GM12878 (cell line): ENCODE results near the gene PTGIS. TPM values are rescaled to one million over a fixed set of nuclear protein-coding genes. Genes with fewer than 3 reads are reported as not detected.

Source experiments
- ATAC-seq: fragments of 200-7000 bp; cut with Tn5 transposase; 3 replicates; pipeline ENCODE4 v1.9.1; 2020; ENCODE audit warnings: mild to moderate bottlenecking, moderate library complexity
- BruUV-seq: library from RNA; stranded (reverse); fragments of 400-500 nt; replicated peaks from 2 replicates; lab custom pipeline; 2021; lab: Mats Ljungman, UMichigan
- CTCF ChIA-PET: fragments of 300-600 bp; sonication (Branson Sonifier 250); formaldehyde crosslinking; extraction: SDS; loops from one replicate; lab custom pipeline; 2021; ENCODE audit warnings: inconsistent platforms; lab: Yijun Ruan, JAX
- POLR2A ChIA-PET: fragments of 350-600 bp; formaldehyde crosslinking; extraction: SDS; loops from one replicate; lab custom pipeline; 2021; ENCODE audit warnings: inconsistent platforms; lab: Charles Lee
- RAD21 ChIA-PET: fragments of 300-600 bp; sonication (Branson Sonifier 250); formaldehyde crosslinking; loops from one replicate; lab custom pipeline; 2023; ENCODE audit warnings: antibody characterized with exemption; ENCODE audit not compliant: unreplicated experiment; lab: Charles Lee
- SMC1A ChIA-PET: fragments of 300-600 bp; sonication (Branson Sonifier 250); formaldehyde crosslinking; loops from one replicate; lab custom pipeline; 2023; ENCODE audit not compliant: unreplicated experiment, uncharacterized antibody; lab: Charles Lee
- DNase-seq: peaks from one replicate; pipeline ENCODE4 v3.0.0-alpha.2; 2011; ENCODE audit warnings: low read depth, low spot score
- FAIRE-seq: peaks from 3 replicates; lab custom pipeline; 2011; peaks lifted over from hg19 to GRCh38; lab: Jason Lieb, UNC
- H2AFZ ChIP-seq: 2 replicates; pipeline ENCODE4 v1.6.0; 2011; ENCODE audit warnings: low read depth, low read length, control low read depth; ENCODE audit not compliant: control insufficient read depth
- H3K27ac ChIP-seq: 2 replicates; pipeline ENCODE4 v1.5.1; 2011; ENCODE audit warnings: control low read depth; ENCODE audit not compliant: control insufficient read depth, insufficient read depth
- H3K27me3 ChIP-seq, 2 experiments: replicated peaks in 1 of 2; 2 replicates each; pipeline versions ENCODE4 v1.6.0 to v1.6.1; 2011; ENCODE audit warnings: low read length in 1 of 2; ENCODE audit not compliant: control insufficient read depth in 2 of 2, insufficient read depth in 2 of 2
- H3K36me3 ChIP-seq, 2 experiments: 2 replicates each; pipeline ENCODE4 v1.5.1; 2011; ENCODE audit warnings: low read length in 1 of 2; ENCODE audit not compliant: control insufficient read depth in 2 of 2, insufficient read depth in 2 of 2
- H3K4me1 ChIP-seq: 2 replicates; pipeline ENCODE4 v1.6.1; 2011; ENCODE audit warnings: mild to moderate bottlenecking, low read length, moderate library complexity, mixed read lengths; ENCODE audit not compliant: control insufficient read depth, insufficient read depth
- H3K4me2 ChIP-seq: 2 replicates; pipeline ENCODE4 v1.6.0; 2011; ENCODE audit warnings: control low read depth; ENCODE audit not compliant: control insufficient read depth, insufficient read depth
- H3K4me3 ChIP-seq: fragments of 200-600 bp; sonication (generic); 2 replicates; pipeline ENCODE4 v1.5.1; 2016
- H3K79me2 ChIP-seq: 2 replicates; pipeline ENCODE4 v1.6.0; 2011; ENCODE audit warnings: low read length; ENCODE audit not compliant: control insufficient read depth, insufficient read depth
- H3K9ac ChIP-seq: 2 replicates; pipeline ENCODE4 v1.8.0; 2011; ENCODE audit warnings: low read length, control low read depth, mixed read lengths; ENCODE audit not compliant: control insufficient read depth, insufficient read depth
- H3K9me3 ChIP-seq: replicated peaks from 3 replicates; pipeline ENCODE4 v1.5.1; 2011; ENCODE audit warnings: mild to moderate bottlenecking, low read length; ENCODE audit not compliant: control insufficient read depth, insufficient read depth
- H4K20me1 ChIP-seq: 2 replicates; pipeline ENCODE4 v1.6.0; 2011; ENCODE audit not compliant: control insufficient read depth, insufficient read depth
- ATF2 ChIP-seq: IDR thresholded peaks from 2 replicates; pipeline ENCODE4 v1.6.1; 2012; ENCODE audit warnings: low read length, inconsistent platforms
- PML ChIP-seq: IDR thresholded peaks from 2 replicates; pipeline ENCODE4 v1.6.1; 2012; ENCODE audit warnings: low read length, inconsistent platforms
- RAD51 ChIP-seq: fragments of 450-650 bp; IDR thresholded peaks from 2 replicates; pipeline ENCODE4 v1.6.1; 2016; ENCODE audit warnings: moderate library complexity, mild to moderate bottlenecking, inconsistent platforms
- SIX5 ChIP-seq: IDR thresholded peaks from 2 replicates; pipeline ENCODE4 v1.6.1; 2011; ENCODE audit warnings: mild to moderate bottlenecking, low read depth, low read length, moderate library complexity; ENCODE audit not compliant: severe bottlenecking
- USF1 ChIP-seq: IDR thresholded peaks from 2 replicates; pipeline ENCODE4 v1.6.1; 2011; ENCODE audit warnings: borderline replicate concordance, low read depth, mild to moderate bottlenecking, moderate library complexity, mixed read lengths, low read length; ENCODE audit not compliant: insufficient read depth; ENCODE audit errors: extremely low read length
- WGBS: methylation state at CpG from one replicate; pipeline ENCODE4 v1.1.6; 2016; ENCODE audit warnings: low lambda C conversion rate; ENCODE audit not compliant: insufficient replicate concordance, insufficient coverage; ENCODE audit errors: missing lambda C conversion rate; 5-methylcytosine and 5-hydroxymethylcytosine counted together
- in situ Hi-C: fragments of 300-500 bp; cut with MboI; formaldehyde crosslinking; loops from 9 replicates; pipeline ENCODE4 v1.14.3; 2018; ENCODE audit warnings: mixed read lengths
- intact Hi-C: fragments of 100-400 bp; cut with micrococcal nuclease; formaldehyde crosslinking; loops from one replicate; pipeline ENCODE4 v1.14.2; 2022; ENCODE audit not compliant: unreplicated experiment
- polyA plus RNA-seq, 11 experiments: library from polyadenylated mRNA; depleted of rRNA in 4 of 11; unstranded in 6 of 11; stranded (reverse) in 5 of 11; fragments of >200 nt; fragmentation: Nextera tagmentation in 4 of 11; fragmentation: Illumina TruSeq in 1 of 11; extraction: Ambion mirVana in 4 of 11; extraction: Trizol in 1 of 11; gene quantifications; 1 replicate in 1 of 11; 2 replicates in 10 of 11; pipeline versions ENCODE4 v1.2.1 to v1.2.3, GENCODE V29; 2011 to 2016; ENCODE audit warnings: inconsistent platforms in 2 of 11, missing spikeins in 2 of 11, low read depth in 1 of 11
- total RNA-seq, 4 experiments: library from RNA; depleted of rRNA in 3 of 4; stranded (reverse); fragments of >200 nt in 3 of 4; fragmentation: Illumina TruSeq in 1 of 4; extraction: Trizol in 1 of 4; gene quantifications; 2 replicates each; pipeline versions ENCODE4 v1.2.1 to v1.2.3, GENCODE V29; 2013 to 2021

Gene PTGIS
- total and polyA plus RNA-seq, 10 of the 15 experiments (the other 5 are each of a cell fraction or from before 2014, with no cell fraction given): 0.10 TPM; not detected in 9

GRCh38 chr20:49563015-49563980, 4.6 kb downstream of the PTGIS start:
- CTCF ChIA-PET: no interaction called here
- H3K4me2 ChIP-seq: no peak overlapping the region
- no peaks in the 10 kb centered on the region for H3K36me3 ChIP-seq
- no peak for FAIRE-seq
- in situ Hi-C loops: no loop called here
- H3K9me3 ChIP-seq: no peaks in the 10 kb centered on the region
- no peak for TF ChIP-seq RAD51
- TF ChIP-seq PML: no peak
- TF ChIP-seq ATF2: no peak
- TF ChIP-seq SIX5: no peak
- no peak for TF ChIP-seq USF1
- TF ChIP-seq, all 136 proteins: peak for 0
- intact Hi-C loops: no loop called here
- Histone ChIP-seq H3K79me2 (no peaks in the 10 kb centered on the region), H3K27me3 (peaks cover 2 to 12% of the 10 kb centered on the region in 2 experiments; a peak in 3 of 4 replicates), H4K20me1 (no peaks in the 10 kb centered on the region), H3K4me3 (no peak overlapping the region), H3K9ac (no peak overlapping the region), H3K27ac (no peak overlapping the region), H3K4me1 (no peaks in the 10 kb centered on the region), H2AFZ (no peak overlapping the region)
- ATAC-seq (no peak), DNase-seq (no peak)
- WGBS: 46% methylated on average over 6 of the region's 6 CpGs
- ChIA-PET RAD21 (no interaction called here), POLR2A (no interaction called here), SMC1A (no interaction called here)
- BruUV-seq: no TSS peak
